Thyroid gland (tissue), 4 donors: ENCODE data around the gene PCDHGA10. TPM values are rescaled to one million over a fixed set of nuclear protein-coding genes. Genes with fewer than 3 reads are reported as not detected.
"Not testable (repeated sequence)": the region's sequence is repeated elsewhere in the genome, so short reads cannot be mapped to it uniquely, and the experiment has no call there.

ENCODE experiments used
- DNase-seq, 2 donors: peaks; one replicate each; pipeline ENCODE4 v3.0.0-alpha.2; 2019
- H3K27ac ChIP-seq, 3 donors: fragments of 200-600 bp; sonication (generic); 1 replicate in 2 of 3; 2 replicates in 1 of 3; pipeline ENCODE4 v1.5.1; 2016 to 2019; ENCODE audit warnings: mild to moderate bottlenecking in 1 of 3, moderate library complexity in 1 of 3
- H3K27me3 ChIP-seq: fragments of 200-600 bp; sonication (generic); one replicate; pipeline ENCODE4 v1.5.1; 2019
- H3K36me3 ChIP-seq, 2 donors: fragments of 200-600 bp; sonication (generic); one replicate each; pipeline ENCODE4 v1.5.1; 2016 to 2019
- H3K4me1 ChIP-seq, 2 donors: fragments of 200-600 bp; sonication (generic); one replicate each; pipeline ENCODE4 v1.5.1; 2017 to 2019
- H3K4me3 ChIP-seq, 3 donors: fragments of 200-600 bp; sonication (generic); replicated peaks in 1 of 3; 1 replicate in 2 of 3; 2 replicates in 1 of 3; pipeline ENCODE4 v1.5.1; 2016; ENCODE audit warnings: mild to moderate bottlenecking in 1 of 3
- H3K9me3 ChIP-seq: fragments of 200-600 bp; sonication (generic); one replicate; pipeline ENCODE4 v1.5.1; 2017
- CTCF ChIP-seq, 6 experiments: fragments of 200-600 bp in 3 of 6; fragments of 450-650 bp in 3 of 6; sonication (generic) in 3 of 6; IDR thresholded peaks; one replicate each; pipeline ENCODE4 v1.5.1; 2016 to 2019; ENCODE audit warnings: antibody characterized with exemption in 6 of 6, mild to moderate bottlenecking in 2 of 6, inconsistent platforms in 1 of 6, moderate library complexity in 1 of 6
- POLR2A ChIP-seq, 2 donors: fragments of 450-650 bp; IDR thresholded peaks; one replicate each; pipeline ENCODE4 v1.6.1; 2017; ENCODE audit warnings: antibody characterized with exemption in 2 of 2, mild to moderate bottlenecking in 2 of 2, moderate library complexity in 1 of 2
- WGBS, 2 donors: methylation state at CpG; one replicate each; pipeline ENCODE4 v1.1.5; 2017; 5-methylcytosine and 5-hydroxymethylcytosine counted together
- intact Hi-C: fragments of 100-400 bp; cut with DNase I; formaldehyde crosslinking; loops from one replicate; pipeline ENCODE4 v1.15.1; 2023
- total RNA-seq, 4 donors: library from RNA; depleted of rRNA; stranded (reverse); fragments of >200 nt; gene quantifications; one replicate each; pipeline ENCODE4 v1.2.3, GENCODE V29; 2016

Gene PCDHGA10
- total RNA-seq, 4 donors from 2014 or later = 8.7 to 17.1 (median 9.3) TPM

- intact Hi-C loops = no loop called here
- H3K27ac ChIP-seq = no peak overlapping the region
- WGBS, 2 donors = 16 to 34% methylated on average over 10 to 20 of the region's 61 CpGs
Observed at GRCh38 chr5:141399555-141400258, 13.1 kb upstream of the PCDHGA10 start.

GRCh38 chr5:141402553-141403243 lies 10.1 kb upstream of the PCDHGA10 start, which contains the start of gene PCDHGA9:
PCDHGA9 (plus strand) TSS chr5:141402778; CDS start chr5:141402953, 175 bp downstream.
- Histone ChIP-seq H3K27me3 (no peaks in the 10 kb centered on the region), H3K36me3 (no peaks in the 10 kb centered on the region), H3K27ac (no peak within 1 kb of the TSS), H3K4me3 (peak within 1 kb of the TSS in 1 of 3 donors; percentile 19), H3K9me3 (no peaks in the 10 kb centered on the region), H3K4me1 (peaks cover 4 to 7% of the 10 kb centered on the region in 2 donors)
- WGBS, 2 donors = 13 to 16% methylated on average over 27 of the region's 27 CpGs
- TF ChIP-seq CTCF (IDR thresholded peaks at IDR 0.05) (peak in 3 of 6 experiments; percentile 20 to 45 (median 35)), POLR2A (IDR thresholded peaks at IDR 0.05) (no peak)
- peak in 1 of 2 donors; percentile 44 for DNase-seq
- intact Hi-C loops = no loop called here

More at GRCh38 chr5:141399555-141400258, 13.1 kb upstream of the PCDHGA10 start:
- Histone ChIP-seq H3K4me1 (peaks cover 4 to 7% of the 10 kb centered on the region in 2 donors), H3K27me3 (no peaks in the 10 kb centered on the region), H3K36me3 (no peaks in the 10 kb centered on the region), H3K4me3 (no peak overlapping the region), H3K9me3 (no peaks in the 10 kb centered on the region)
- TF ChIP-seq CTCF (IDR thresholded peaks at IDR 0.05) (no peak), POLR2A (IDR thresholded peaks at IDR 0.05) (no peak)
- no peak for DNase-seq

GRCh38 chr5:141403387-141403786 lies 9.4 kb upstream of the PCDHGA10 start:
- Histone ChIP-seq H3K9me3 (no peaks in the 10 kb centered on the region), H3K27ac (no peak overlapping the region), H3K27me3 (no peaks in the 10 kb centered on the region), H3K4me1 (peaks cover 4 to 7% of the 10 kb centered on the region in 2 donors), H3K4me3 (no peak overlapping the region), H3K36me3 (no peaks in the 10 kb centered on the region)
- DNase-seq = no peak
- WGBS, 2 donors = 24 to 26% methylated on average over 22 of the region's 22 CpGs
- no peak for TF ChIP-seq POLR2A (IDR thresholded peaks at IDR 0.05)
- TF ChIP-seq CTCF (IDR thresholded peaks at IDR 0.05) = no peak
- intact Hi-C loops = no loop called here

- TF ChIP-seq CTCF (IDR thresholded peaks at IDR 0.05) = peak; percentile 32 to 58 (median 55)
- 12 to 15% methylated on average over 31 to 40 of the region's 51 CpGs for WGBS, 2 donors
- H3K4me3 ChIP-seq, H3K27me3 ChIP-seq, intact Hi-C loops, H3K4me1 ChIP-seq, H3K9me3 ChIP-seq, H3K36me3 ChIP-seq, H3K27ac ChIP-seq: not testable (repeated sequence)
- peak; percentile 58 to 62 for DNase-seq
Observed at GRCh38 chr5:141407790-141408505, 4.8 kb upstream of the PCDHGA10 start, which contains the start of gene PCDHGB6. PCDHGB6 (plus strand) TSS chr5:141408021; CDS start chr5:141408203, 182 bp downstream.
